H1 (cell line): Measurements from ENCODE around the gene PDGFB.

Source experiments
- CTCF ChIP-seq, 3 experiments: IDR thresholded peaks; 1 replicate in 2 of 3; 2 replicates in 1 of 3; pipeline versions ENCODE4 v1.5.1 to v1.6.1; 2011; ENCODE audit warnings: low read length in 3 of 3, mild to moderate bottlenecking in 3 of 3, inconsistent platforms in 2 of 3, low read depth in 1 of 3, moderate library complexity in 1 of 3; ENCODE audit not compliant: insufficient read depth in 1 of 3; ENCODE audit errors: control extremely low read depth in 1 of 3
- POLR2A ChIP-seq, 2 experiments: IDR thresholded peaks; 1 replicate in 1 of 2; 2 replicates in 1 of 2; pipeline ENCODE4 v1.6.1; 2011; ENCODE audit warnings: low read depth in 2 of 2, low read length in 2 of 2, mild to moderate bottlenecking in 2 of 2; ENCODE audit errors: control extremely low read depth in 1 of 2

GRCh38 chr22:39283322-39284141 lies 38.8 kb upstream of the PDGFB start:
- TF ChIP-seq CTCF (IDR thresholded peaks at IDR 0.05; ENCODE audit: control extremely low read depth in 1 of 3, insufficient read depth in 1 of 3, low read depth in 1 of 3, low read length in 3 of 3) (no peak), POLR2A (IDR thresholded peaks at IDR 0.05; ENCODE audit: control extremely low read depth in 1 of 2, low read depth in 2 of 2, low read length in 2 of 2) (no peak)
